BJ (cell line): Measurements from ENCODE around the gene GPR155. TPM values are rescaled to one million over a fixed set of nuclear protein-coding genes. Genes with fewer than 3 reads are reported as not detected.
A peak's percentile ranks its signal among the peaks of the same experiment; 100 is the strongest.
"Not testable (repeated sequence)": the region's sequence is repeated elsewhere in the genome, so short reads cannot be mapped to it uniquely, and the experiment has no call there.

Experiments used
- CTCF ChIA-PET: fragments of 350-600 bp; formaldehyde crosslinking; extraction: SDS; loops from one replicate; lab custom pipeline; 2021; ENCODE audit warnings: antibody characterized with exemption, inconsistent platforms; lab: Yijun Ruan, JAX
- POLR2A ChIA-PET: fragments of 300-600 bp; sonication (Branson Sonifier 250); formaldehyde crosslinking; extraction: SDS; loops from one replicate; lab custom pipeline; 2021; ENCODE audit warnings: antibody characterized with exemption; lab: Charles Lee
- DNase-seq: peaks from one replicate; pipeline ENCODE4 v3.0.0-alpha.2; 2011; ENCODE audit warnings: low read depth
- H3K27me3 ChIP-seq: 2 replicates; pipeline ENCODE4 v1.6.0; 2011; ENCODE audit warnings: low read length; ENCODE audit not compliant: control insufficient read depth, insufficient read depth
- H3K36me3 ChIP-seq: 2 replicates; pipeline ENCODE4 v1.5.1; 2011; ENCODE audit warnings: low read length; ENCODE audit not compliant: control insufficient read depth, insufficient read depth
- H3K4me3 ChIP-seq: 2 replicates; pipeline ENCODE4 v1.5.1; 2011; ENCODE audit warnings: low read depth, mild to moderate bottlenecking, control low read depth, low read length
- polyA plus RNA-seq: library from polyadenylated mRNA; depleted of rRNA; stranded (reverse); fragments of >200 nt; gene quantifications from 2 replicates; pipeline ENCODE4 v1.2.3, GENCODE V29; 2011
- TF ChIP-seq, protein P1 (sequence below): IDR thresholded peaks from 2 replicates; pipeline ENCODE4 v1.5.1; 2011; ENCODE audit warnings: low read depth, mild to moderate bottlenecking, control low read depth, inconsistent platforms, low read length, moderate library complexity; ENCODE audit not compliant: insufficient read depth

GPR155 gene
- polyA plus RNA-seq, 1 experiment, result 2.0 TPM

DNA sequence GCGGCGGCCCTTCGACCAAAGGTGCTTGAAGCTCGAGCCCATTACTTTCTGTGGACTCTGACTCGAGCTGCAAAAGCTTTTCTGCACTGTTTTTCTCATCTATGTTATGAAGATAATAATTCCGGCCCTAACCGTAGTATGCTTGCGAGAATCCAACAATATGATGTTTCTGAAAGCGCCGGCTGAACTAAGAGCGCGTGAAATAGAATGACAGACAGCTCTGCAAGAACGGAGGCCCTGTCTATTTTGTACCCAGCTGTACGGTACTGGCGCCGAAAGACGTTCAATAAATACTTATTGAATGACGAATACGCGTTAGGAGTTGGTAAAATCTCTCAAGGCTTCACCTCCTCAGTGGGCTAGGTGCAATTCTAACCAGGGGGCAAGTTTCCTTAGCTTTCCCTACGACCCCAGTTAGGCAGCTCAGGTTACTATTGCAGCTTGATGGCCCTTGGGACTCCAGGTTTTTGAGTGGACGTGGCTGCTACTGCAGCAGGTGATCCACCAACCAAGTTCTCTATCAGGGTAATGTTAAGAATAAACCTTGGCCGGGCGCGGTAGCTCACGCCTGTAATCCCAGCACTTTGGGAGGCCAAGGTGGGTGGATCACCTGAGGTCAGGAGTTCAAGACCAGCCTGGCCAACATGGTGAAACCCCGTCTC is 90.7 kb downstream of the GPR155 start:
- H3K4me3 ChIP-seq, result peak overlapping the region; percentile 84
- TF ChIP-seq, protein P1, sequence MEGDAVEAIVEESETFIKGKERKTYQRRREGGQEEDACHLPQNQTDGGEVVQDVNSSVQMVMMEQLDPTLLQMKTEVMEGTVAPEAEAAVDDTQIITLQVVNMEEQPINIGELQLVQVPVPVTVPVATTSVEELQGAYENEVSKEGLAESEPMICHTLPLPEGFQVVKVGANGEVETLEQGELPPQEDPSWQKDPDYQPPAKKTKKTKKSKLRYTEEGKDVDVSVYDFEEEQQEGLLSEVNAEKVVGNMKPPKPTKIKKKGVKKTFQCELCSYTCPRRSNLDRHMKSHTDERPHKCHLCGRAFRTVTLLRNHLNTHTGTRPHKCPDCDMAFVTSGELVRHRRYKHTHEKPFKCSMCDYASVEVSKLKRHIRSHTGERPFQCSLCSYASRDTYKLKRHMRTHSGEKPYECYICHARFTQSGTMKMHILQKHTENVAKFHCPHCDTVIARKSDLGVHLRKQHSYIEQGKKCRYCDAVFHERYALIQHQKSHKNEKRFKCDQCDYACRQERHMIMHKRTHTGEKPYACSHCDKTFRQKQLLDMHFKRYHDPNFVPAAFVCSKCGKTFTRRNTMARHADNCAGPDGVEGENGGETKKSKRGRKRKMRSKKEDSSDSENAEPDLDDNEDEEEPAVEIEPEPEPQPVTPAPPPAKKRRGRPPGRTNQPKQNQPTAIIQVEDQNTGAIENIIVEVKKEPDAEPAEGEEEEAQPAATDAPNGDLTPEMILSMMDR, result no peak
- no peaks in the 10 kb centered on the region for H3K27me3 ChIP-seq
- CTCF ChIA-PET, result no interaction called here
- no peak for DNase-seq
- no peaks in the 10 kb centered on the region; the same call in 1 of the 2 replicates for H3K36me3 ChIP-seq
- POLR2A ChIA-PET, result no interaction called here

- Histone ChIP-seq H3K4me3 (peak within 1 kb of the TSS; percentile 84), H3K36me3 (peaks cover 2% of the 10 kb centered on the region; the same call in 1 of the 2 replicates), H3K27me3 (no peaks in the 10 kb centered on the region)
- CTCF ChIA-PET, result no interaction called here
- POLR2A ChIA-PET, result no interaction called here
- TF ChIP-seq, protein P1, result no peak
- peak; percentile 19 for DNase-seq
Observed at GRCh38 chr2:174395284-174395968, 91.4 kb downstream of the GPR155 start, which contains the start of gene SCRN3. Gene SCRN3 (plus strand): TSS chr2:174395730. CDS start chr2:174398284, 2,554 bp downstream.

GRCh38 chr2:174392706-174393105 is 94.1 kb downstream of the GPR155 start:
- Histone ChIP-seq H3K27me3 (no peaks in the 10 kb centered on the region), H3K36me3 (peaks cover 4% of the 10 kb centered on the region), H3K4me3 (no peak overlapping the region)
- ChIA-PET POLR2A (no interaction called here), CTCF (no interaction called here)
- TF ChIP-seq, protein P1, result no peak
- no peak for DNase-seq

- DNase-seq, H3K36me3 ChIP-seq, H3K4me3 ChIP-seq, POLR2A ChIA-PET, CTCF ChIA-PET, H3K27me3 ChIP-seq: not testable (repeated sequence)
Observed at GRCh38 chr2:174390303-174390702, 96.5 kb downstream of the GPR155 start.

GRCh38 chr2:174389542-174389941 is 97.3 kb downstream of the GPR155 start:
- CTCF ChIA-PET, result no interaction called here

GRCh38 chr2:174388706-174389105 is 98.1 kb downstream of the GPR155 start:
- CTCF ChIA-PET, POLR2A ChIA-PET, H3K36me3 ChIP-seq, H3K4me3 ChIP-seq, DNase-seq, H3K27me3 ChIP-seq: not testable (repeated sequence)

More at GRCh38 chr2:174389542-174389941, 97.3 kb downstream of the GPR155 start:
- no peak for DNase-seq
- H3K36me3 ChIP-seq, result peaks cover 9% of the 10 kb centered on the region
- H3K4me3 ChIP-seq, result no peak overlapping the region
- POLR2A ChIA-PET, result no interaction called here
- H3K27me3 ChIP-seq, result no peaks in the 10 kb centered on the region
- TF ChIP-seq, protein P1, result no peak
